CD4-positive, alpha-beta T cell treated with Interleukin-2 at 100 ng/mL for 4 hours (primary cell): ENCODE results near the gene ZP1.

Source experiments
- DNase-seq: peaks from one replicate; pipeline ENCODE4 v3.0.0-alpha.2; 2020; ENCODE audit warnings: low spot score

Gene ZP1

DNA sequence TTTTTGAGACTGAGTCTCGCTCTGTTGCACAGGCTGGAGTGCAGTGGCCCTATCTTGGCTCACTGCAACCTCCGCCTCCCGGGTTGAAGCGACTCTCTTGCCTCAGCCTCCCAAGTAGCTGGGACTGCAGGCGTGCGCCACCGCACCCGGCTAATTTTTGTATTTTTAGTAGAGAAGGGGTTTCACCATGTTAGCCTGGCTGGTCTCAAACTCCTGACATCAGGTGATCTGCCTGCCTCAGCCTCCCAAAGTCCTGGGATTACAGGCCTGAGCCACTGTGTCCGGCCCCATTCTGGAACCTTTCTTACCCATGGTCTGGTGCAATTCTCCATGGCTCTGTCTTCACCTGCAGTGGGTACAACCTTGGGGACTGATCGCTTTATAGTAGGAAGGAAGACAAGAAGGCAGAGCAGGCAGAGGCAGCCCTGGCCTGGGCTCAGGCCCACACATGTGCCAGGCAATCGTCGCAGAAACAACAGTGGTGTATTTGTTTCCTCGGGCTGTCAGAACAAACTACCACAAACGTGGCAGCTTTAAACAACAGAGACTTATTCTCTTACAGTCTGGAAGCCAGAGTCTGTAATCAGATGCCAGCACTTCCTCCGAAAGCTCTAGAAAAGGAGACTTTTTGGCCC lies 7.6 kb upstream of the ZP1 start:
- DNase-seq = no peak

GRCh38 chr11:60860943-60861342 lies 6.4 kb upstream of the ZP1 start:
- DNase-seq = no peak

DNA sequence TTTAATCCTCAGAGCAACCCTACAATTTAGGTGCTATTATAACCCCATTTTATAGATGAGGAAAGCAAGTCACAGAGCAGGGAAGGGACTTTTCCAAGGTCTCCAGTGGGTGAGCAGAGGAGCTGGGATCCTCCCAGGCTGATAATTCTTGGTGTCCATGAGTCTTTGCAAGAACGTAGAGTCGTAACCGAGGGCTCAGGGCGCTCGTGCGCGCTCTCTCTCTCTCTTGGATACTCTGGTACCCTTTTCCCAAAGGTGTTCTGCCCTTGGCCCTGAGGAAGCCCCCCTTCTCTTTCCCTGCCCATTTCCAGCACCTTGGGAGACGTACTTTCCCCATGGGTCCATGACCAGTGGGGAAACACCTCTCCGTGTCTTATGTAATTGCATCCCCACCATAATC lies 5.2 kb upstream of the ZP1 start:
- no peak for DNase-seq

DNA sequence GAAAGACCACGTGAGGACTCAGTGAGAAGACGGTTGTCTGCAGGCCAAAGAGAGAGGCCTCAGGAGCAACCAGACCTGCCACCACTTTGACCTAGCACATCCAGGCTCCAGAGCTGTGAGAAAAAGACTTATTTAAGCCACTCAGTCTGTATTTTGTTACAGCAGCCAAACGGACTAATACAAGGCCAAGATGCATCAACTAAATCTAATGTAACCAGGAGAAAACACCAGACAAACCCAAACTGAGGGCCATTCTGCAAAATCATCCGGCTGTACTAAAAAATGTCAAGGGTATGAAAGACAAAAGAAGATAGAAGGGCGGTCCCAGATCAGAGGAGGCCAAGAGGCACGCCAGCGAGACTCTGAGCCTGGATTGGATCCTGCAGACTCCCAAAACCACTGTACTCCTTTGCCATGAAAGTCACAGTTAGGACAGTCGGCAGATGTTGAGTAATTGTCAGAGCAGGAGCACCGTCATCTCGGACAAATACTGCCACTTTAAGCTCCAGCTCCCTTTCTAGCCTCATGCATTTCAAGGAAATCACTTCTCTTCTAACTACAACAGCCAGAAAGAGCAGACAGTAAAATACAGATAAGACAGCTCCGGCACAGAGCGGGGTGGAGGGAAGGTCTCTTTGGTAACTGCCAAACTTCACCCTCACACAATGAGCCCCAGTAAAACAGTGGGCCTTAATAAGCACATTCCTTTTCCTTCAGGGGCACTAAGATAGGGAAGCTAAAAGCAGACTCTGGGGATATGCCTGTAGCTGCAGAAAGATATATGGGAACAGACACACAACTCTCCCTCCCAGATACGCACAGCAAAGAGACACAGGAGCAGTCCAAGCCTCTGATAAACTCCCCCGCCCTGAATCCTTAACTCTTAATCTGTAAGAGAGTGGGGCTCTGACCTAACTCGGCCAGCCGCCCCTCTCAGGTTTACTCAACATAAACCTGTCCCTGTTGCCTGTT lies 3.5 kb upstream of the ZP1 start:
- DNase-seq = no peak

DNA sequence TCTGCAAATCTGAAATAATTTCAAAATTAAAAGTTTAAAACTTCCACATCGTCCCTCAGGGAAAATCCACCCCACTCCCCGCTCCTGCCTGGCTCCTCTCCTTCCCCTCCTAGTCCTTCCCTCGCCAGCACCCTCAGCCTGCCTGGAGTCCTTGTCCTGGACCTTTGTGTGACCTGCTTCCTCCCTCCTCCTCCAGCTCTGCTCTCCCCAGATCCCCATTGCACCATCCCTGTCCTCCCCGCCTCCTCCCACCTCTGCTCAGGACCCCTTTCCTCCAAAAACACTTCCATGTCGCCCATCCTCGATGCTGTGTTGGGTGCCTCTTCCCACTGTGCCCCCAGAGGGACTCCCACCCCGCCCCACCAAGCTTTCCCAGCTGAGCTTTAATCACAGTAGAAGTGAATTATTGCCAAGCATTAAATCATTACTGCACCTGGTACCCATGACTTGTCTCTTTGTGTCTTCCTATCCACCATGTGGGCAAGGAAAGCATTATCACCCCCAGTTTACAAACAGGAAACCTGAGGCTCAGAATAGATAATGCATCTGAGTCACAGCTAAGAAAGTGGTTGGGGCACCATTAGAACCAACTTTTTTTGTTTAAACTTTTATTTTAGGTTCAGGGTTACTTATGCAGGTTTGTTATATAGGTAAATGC lies 2.4 kb upstream of the ZP1 start:
- no peak for DNase-seq

GRCh38 chr11:60867871-60868681 lies 734 bp downstream of the ZP1 start:
- DNase-seq = no peak

GRCh38 chr11:60868682-60869450 lies 1.5 kb downstream of the ZP1 start:
- DNase-seq = no peak

GRCh38 chr11:60869451-60869825 lies 2.1 kb downstream of the ZP1 start:
- DNase-seq = no peak

DNA sequence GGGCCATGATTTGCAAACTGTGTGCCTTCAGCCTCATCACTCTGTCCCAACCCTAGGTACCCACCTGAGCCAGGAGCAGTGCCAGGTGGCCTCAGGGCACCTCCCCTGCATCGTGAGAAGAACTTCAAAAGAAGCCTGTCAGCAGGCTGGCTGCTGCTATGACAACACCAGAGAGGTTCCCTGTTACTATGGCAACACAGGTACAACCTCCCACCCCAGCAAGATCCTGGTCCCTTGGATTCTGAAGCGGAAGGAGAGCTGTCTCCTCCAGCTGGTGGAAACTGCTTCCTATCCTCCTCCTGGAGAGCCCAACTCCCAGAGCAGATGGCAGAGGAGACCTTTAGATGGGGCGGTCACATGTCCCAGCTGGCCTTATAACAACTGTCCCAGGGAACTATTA lies 2.9 kb downstream of the ZP1 start:
- peak; percentile 14 for DNase-seq

DNA sequence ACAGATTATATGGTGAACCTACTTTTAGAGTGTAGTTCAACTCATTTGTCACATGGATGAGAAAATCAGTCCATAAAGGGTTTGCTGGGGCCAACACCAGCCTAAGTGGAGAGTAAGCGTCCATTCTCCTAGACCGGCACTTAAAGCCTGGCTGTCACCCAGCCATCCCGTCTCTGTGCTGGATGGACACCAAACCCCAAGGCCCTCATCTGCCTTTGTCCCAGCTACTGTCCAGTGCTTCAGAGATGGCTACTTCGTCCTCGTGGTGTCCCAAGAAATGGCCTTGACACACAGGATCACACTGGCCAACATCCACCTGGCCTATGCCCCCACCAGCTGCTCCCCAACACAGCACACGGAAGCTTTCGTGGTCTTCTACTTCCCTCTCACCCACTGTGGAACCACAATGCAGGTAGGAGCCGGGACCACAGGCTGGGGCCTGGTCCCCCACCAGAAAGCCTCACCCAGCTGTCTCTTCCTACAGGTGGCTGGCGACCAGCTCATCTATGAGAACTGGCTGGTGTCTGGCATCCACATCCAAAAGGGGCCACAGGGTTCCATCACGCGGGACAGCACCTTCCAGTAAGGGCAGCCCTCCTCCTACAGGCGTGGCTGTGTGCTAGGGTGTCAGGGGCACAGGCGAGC lies 3.5 kb downstream of the ZP1 start:
- DNase-seq = no peak

- no peak for DNase-seq
Observed at GRCh38 chr11:60871378-60872061, 4.2 kb downstream of the ZP1 start.

- DNase-seq = no peak
Observed at GRCh38 chr11:60872124-60872960, 5.0 kb downstream of the ZP1 start.

- no peak for DNase-seq
Observed at GRCh38 chr11:60872961-60873524, 5.7 kb downstream of the ZP1 start.

DNA sequence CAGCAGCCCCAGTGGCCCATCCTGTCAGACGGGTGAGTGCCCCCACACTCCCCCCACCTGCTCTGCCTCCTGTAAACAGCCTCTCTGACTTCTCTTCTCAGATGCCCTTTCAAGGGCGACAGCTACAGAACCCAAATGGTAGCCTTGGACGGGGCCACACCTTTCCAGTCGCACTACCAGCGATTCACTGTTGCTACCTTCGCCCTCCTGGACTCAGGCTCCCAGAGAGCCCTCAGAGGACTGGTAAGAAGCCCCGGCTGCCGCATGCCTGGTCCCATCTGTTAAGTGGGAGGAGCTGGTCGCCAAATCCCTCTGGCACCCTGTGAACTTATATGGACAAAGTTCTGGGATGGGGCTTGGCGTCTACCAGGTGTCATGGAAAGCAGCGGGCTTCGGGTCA lies 6.2 kb downstream of the ZP1 start:
- DNase-seq = no peak

- DNase-seq = no peak
Observed at GRCh38 chr11:60874421-60875365, 7.4 kb downstream of the ZP1 start.

DNA sequence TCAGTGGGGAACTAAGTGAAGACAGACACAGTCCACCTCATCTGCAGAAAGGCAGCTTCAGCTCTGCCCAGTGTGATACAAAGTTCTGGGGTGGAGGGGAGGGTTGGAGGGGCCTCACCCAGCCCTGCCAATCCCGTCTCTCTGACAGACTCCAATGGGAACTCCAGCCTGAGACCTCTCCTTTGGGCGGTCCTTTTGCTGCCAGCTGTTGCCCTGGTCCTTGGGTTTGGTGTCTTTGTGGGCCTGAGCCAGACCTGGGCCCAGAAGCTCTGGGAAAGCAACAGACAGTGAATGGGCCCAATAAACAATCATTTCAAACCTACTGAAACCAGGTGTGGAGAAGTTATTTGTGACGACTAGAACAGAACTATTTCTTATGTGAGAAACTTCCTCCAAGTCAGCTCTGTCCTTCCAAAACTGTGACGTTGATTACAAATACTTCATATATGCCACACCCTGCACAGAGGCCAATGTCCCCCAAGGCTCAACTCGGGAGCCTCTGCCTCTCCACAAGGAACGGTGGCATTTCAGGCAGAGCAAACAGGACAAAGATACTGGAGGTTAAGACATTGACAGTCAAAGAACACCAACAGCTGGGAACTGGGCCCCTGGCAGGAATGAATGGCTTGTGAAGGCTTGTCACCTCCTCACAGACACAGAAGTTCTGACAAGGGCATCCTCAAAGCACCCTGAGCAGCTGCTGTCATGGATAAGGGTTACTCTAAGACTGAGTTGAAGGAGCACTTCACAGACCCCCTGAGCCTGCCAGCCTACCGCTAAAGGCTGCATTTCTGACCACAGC lies 8.2 kb downstream of the ZP1 start:
- DNase-seq = no peak

- no peak for DNase-seq
Observed at GRCh38 chr11:60876168-60876485, 8.8 kb downstream of the ZP1 start.
